Inferior parietal cortex (tissue), 1 donor: ENCODE measurements around the gene H1-8.
"Not testable (repeated sequence)": the region's sequence is repeated elsewhere in the genome, so short reads cannot be mapped to it uniquely, and the experiment has no call there.

Source experiments
- DNase-seq: peaks from one replicate; pipeline ENCODE4 v3.0.0-alpha.2; 2016; ENCODE audit errors: extremely low spot score

H1-8 gene

GRCh38 chr3:129533406-129533805 is 9.6 kb upstream of the H1-8 start:
- no peak for DNase-seq

- no peak for DNase-seq
Observed at GRCh38 chr3:129534428-129535027, 8.4 kb upstream of the H1-8 start.

DNA sequence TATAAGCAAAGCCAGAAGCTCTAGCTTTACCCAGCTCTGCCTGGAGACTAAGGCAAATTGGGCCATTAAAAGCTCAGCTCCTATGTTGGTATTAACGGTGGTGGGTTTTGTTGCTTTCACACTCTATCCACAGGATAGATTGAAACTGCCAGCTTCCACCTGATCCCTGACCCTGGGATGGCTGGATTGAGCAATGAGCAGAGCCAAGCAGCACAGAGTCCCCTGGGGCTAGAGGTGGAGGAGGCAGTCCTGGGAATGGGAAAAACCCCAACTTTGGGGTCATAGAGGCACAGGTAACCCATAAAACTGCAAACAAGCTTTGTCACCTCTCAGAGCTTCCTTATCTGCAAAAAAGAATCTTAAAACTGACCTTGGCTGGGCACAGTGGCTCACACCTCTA is 7.9 kb upstream of the H1-8 start:
- no peak for DNase-seq

DNA sequence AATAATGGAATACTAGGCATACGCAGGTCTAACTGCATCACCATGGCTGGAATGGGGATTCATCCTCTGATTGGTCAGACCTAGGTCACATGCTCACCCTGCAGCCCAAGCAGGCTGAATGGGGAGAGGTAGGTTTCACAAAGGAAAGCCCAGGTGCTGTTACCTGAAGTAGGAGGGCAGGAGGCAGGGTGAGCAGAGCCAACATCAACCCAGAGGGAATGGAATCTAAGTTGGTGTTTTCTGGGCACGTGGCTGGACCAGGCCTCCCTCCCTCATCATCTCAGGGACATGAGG is 6.7 kb upstream of the H1-8 start:
- no peak for DNase-seq

- DNase-seq, result no peak
Observed at GRCh38 chr3:129536804-129537203, 6.2 kb upstream of the H1-8 start.

- peak; percentile 41 for DNase-seq
Observed at GRCh38 chr3:129539206-129539605, 3.8 kb upstream of the H1-8 start.

- DNase-seq, result no peak
Observed at GRCh38 chr3:129540776-129541516, 2.0 kb upstream of the H1-8 start.

DNA sequence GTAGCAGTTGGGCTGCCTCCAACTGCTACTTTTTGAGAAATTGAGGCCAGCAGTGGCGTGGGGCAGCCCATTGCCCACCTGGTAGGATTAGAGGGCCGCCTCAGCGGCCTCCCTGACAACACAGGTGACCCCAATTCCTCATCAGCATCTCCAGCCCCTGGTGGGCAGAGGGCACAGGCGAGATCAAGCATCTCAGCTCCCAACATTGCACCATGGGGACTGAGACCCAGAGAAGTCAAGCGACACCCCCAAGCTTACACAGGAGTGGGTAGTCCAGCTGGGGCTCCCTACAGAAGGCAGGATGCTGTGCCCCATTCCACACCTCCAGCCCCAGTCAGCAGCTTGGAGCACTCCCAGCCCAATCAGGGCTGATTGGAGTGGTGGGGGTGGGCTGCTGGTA is 228 bp upstream of the H1-8 start:
- no peak for DNase-seq

- no peak for DNase-seq
Observed at GRCh38 chr3:129543999-129544398, 1.0 kb downstream of the H1-8 start.

- DNase-seq, result not testable (repeated sequence)
Observed at GRCh38 chr3:129545951-129546350, 3.0 kb downstream of the H1-8 start.

GRCh38 chr3:129547241-129547640 is 4.3 kb downstream of the H1-8 start:
- DNase-seq, result no peak

GRCh38 chr3:129548104-129548965 is 5.4 kb downstream of the H1-8 start:
- DNase-seq, result no peak

- DNase-seq, result no peak
Observed at GRCh38 chr3:129549006-129549800, 6.2 kb downstream of the H1-8 start.

DNA sequence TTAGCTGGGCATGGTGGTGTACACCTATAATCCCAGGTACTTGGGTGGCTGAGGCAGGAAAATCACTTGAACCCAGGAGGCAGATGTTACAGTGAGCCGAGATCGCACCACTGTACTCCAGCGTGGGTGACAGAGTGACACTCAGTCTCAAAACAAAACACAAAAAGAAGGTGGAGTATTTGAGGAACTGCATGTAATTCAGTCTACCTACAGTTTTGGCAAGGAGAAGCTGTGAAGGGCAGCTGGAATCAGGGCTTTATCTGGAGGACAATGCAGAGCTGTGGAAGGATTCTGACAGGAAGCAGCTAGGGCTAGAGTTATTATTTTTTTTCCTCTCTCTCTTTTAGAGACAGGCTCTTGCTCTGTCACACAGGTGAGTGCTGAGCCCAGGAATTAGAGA is 6.8 kb downstream of the H1-8 start:
- no peak for DNase-seq

DNA sequence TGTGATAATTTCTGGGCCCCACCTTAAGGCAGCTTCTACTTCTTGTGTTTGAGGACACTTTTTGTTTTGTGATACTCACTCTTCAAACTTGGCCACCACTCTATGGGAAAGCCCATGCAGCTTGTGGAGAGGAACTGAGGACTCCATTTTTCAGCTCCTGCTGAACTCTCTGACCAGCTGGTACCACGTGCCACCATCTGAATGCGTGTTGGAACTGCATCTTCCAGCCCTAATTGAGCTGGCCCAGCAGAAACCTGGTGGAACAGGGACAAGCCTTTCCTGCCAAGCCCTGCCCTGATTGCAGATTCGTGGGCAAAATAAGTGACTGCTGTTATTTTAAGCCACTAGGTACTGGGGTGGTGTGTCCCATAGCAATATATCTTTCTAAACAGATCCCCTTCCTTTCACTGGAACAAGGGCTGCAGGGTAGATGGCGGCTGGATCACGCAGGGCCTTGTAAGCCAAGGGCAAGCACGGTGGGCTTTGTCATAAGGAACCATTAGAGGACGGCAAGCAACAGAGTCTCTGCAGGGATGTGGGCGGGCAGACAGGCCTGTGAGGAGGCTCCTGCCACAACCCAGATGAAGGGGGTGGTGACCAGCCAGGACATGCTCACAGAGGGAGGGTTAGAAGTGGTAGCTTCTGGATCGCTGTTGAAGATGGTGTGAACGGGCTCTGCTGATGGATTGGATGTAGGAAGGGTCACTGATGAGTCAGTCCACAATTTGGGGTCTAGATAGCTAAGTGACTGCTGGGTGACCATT is 9.5 kb downstream of the H1-8 start:
- DNase-seq, result no peak

GRCh38 chr3:129553171-129553570 is 10.2 kb downstream of the H1-8 start:
- DNase-seq, result no peak

DNA sequence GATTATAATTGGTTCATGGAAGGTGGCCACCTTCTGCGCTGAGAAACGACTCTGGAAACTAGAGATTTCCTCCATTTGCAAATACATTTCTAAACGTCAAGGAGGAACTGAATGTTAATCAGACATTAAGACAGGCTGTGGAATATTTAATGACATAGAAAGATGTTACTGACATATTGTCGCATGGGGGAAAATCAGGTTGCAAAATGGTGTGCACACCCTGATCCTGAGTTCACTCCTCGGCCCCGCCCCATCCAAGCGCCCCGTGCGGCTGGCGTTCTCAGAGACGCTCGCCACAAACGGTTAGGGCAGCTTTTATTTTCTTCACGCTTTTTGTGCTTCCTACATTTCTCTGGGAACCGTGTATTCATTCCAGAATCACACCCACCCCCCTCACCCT is 10.7 kb downstream of the H1-8 start:
- DNase-seq, result no peak

- DNase-seq, result no peak
Observed at GRCh38 chr3:129554356-129555152, 11.6 kb downstream of the H1-8 start.

DNA sequence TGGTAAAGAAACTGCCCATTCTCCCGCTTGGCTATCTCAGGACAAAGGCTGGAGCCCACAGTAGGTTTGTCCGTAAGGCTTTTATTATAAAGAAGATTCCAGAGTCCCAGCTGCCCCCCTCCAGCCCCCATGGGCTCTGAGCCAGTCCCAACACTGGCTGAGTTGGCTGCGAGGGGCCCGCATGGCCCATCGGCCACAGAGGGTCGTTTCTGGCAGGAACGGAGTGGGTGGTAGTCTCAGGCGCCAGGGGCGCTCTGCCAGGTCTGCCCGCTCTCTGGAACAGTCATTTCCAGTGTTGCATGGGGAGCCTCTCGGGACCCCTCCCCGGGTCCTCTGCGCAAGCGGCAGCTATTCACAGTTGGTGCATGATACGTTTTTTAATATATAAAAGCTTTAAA is 12.2 kb downstream of the H1-8 start:
- no peak for DNase-seq

DNA sequence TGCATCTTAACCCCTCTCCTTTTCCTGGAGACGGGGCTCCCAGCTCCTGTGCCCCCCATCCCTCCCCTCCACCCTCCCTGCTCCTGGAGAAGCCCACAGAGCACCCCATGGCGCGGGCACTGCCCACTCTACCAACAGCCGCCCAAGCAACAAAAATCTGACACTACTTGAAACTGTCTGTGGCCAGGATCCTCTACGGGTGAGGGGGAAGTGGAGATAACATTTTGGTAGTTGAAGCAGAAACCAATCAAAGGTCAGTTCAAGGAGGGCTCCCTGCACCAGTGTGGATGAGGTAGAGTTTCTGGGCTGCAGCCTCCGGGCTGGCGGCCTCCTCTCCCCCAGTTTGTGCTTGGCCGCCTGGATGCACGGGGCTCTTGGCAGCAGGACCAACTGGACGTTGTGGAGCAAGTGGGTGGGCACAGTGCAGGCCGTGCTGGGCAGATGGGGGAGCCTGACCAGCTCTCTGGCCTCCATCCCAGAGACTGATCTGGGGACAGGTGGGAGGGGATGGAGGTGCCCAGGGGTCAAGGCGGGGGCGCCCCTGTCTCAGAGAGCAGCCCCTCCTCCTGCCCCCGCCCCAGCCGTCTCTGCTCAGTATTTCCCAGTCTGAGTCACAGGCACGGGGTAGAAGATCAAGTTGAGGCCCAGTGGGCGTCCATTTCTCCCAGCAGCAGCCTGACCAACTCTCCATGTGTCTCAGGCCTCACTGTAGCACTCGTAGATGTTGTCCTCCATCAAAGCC is 12.8 kb downstream of the H1-8 start:
- no peak for DNase-seq
